IMR-90 (cell line): Measurements from ENCODE around the gene AKR1D1. TPM values are rescaled to one million over a fixed set of nuclear protein-coding genes. Genes with fewer than 3 reads are reported as not detected.

Experiments used
- ATAC-seq: fragments of 200-7000 bp; cut with Tn5 transposase; 2 replicates; pipeline ENCODE4 v1.9.1; 2020; ENCODE audit warnings: low read depth, mild to moderate bottlenecking, moderate library complexity
- BruUV-seq: library from RNA; stranded (reverse); fragments of 400-500 nt; replicated peaks from 2 replicates; lab custom pipeline; 2021; lab: Mats Ljungman, UMichigan
- CTCF ChIA-PET: fragments of 300-600 bp; formaldehyde crosslinking; extraction: SDS; loops from one replicate; lab custom pipeline; 2021; ENCODE audit warnings: antibody characterized with exemption; lab: Yijun Ruan, JAX
- POLR2A ChIA-PET: fragments of 300-600 bp; sonication (Branson Sonifier 250); formaldehyde crosslinking; loops from one replicate; lab custom pipeline; 2022; ENCODE audit warnings: antibody characterized with exemption; ENCODE audit not compliant: unreplicated experiment; lab: Charles Lee
- DNase-seq: peaks from one replicate; pipeline ENCODE4 v3.0.0; 2013
- H2AFZ ChIP-seq: replicated peaks from 2 replicates; pipeline ENCODE3; 2013; ENCODE audit warnings: low read length, mild to moderate bottlenecking; ENCODE audit not compliant: poor library complexity
- H2AK5ac ChIP-seq: 2 replicates; pipeline ENCODE4 v1.6.1; 2013; ENCODE audit warnings: low read depth, low read length, inconsistent platforms
- H2AK9ac ChIP-seq: replicated peaks from 2 replicates; pipeline ENCODE3; 2013; ENCODE audit warnings: mild to moderate bottlenecking, low read depth, low read length, moderate library complexity; ENCODE audit not compliant: poor library complexity
- H2BK120ac ChIP-seq: 2 replicates; pipeline ENCODE4 v1.6.1; 2013; ENCODE audit warnings: low read depth, low read length, inconsistent platforms
- H2BK15ac ChIP-seq: 3 replicates; pipeline ENCODE4 v1.6.1; 2013; ENCODE audit warnings: low read depth, low read length, inconsistent platforms
- H2BK20ac ChIP-seq: 2 replicates; pipeline ENCODE4 v1.6.1; 2013; ENCODE audit warnings: low read depth, mild to moderate bottlenecking, inconsistent platforms, low read length, moderate library complexity
- H2BK5ac ChIP-seq: 2 replicates; pipeline ENCODE4 v1.6.1; 2013; ENCODE audit warnings: mild to moderate bottlenecking, low read depth, low read length, inconsistent platforms; ENCODE audit not compliant: poor library complexity, severe bottlenecking
- H3K14ac ChIP-seq: replicated peaks from 2 replicates; pipeline ENCODE4 v1.6.1; 2013; ENCODE audit warnings: low read depth, low read length, inconsistent platforms
- H3K18ac ChIP-seq: 2 replicates; pipeline ENCODE4 v1.6.1; 2013; ENCODE audit warnings: low read depth, low read length, control low read depth
- H3K23ac ChIP-seq: 2 replicates; pipeline ENCODE4 v1.6.1; 2013; ENCODE audit warnings: low read depth, low read length, inconsistent platforms
- H3K27ac ChIP-seq: 2 replicates; pipeline ENCODE4 v1.5.1; 2013; ENCODE audit warnings: mild to moderate bottlenecking, control low read depth, low read length; ENCODE audit not compliant: insufficient read depth
- H3K27me3 ChIP-seq: 2 replicates; pipeline ENCODE4 v1.6.1; 2013; ENCODE audit warnings: low read length; ENCODE audit not compliant: control insufficient read depth, insufficient read depth
- H3K36me3 ChIP-seq: 2 replicates; pipeline ENCODE4 v1.6.1; 2013; ENCODE audit warnings: low read length, mixed read lengths; ENCODE audit not compliant: control insufficient read depth, insufficient read depth
- H3K4ac ChIP-seq: 2 replicates; pipeline ENCODE4 v1.6.1; 2013; ENCODE audit warnings: low read depth, low read length, inconsistent platforms
- H3K4me1 ChIP-seq: 2 replicates; pipeline ENCODE4 v1.6.1; 2013; ENCODE audit warnings: low read length, mixed read lengths; ENCODE audit not compliant: control insufficient read depth, insufficient read depth
- H3K4me2 ChIP-seq: 2 replicates; pipeline ENCODE4 v1.6.1; 2013; ENCODE audit warnings: low read depth, mild to moderate bottlenecking, control low read depth, low read length, moderate library complexity
- H3K4me3 ChIP-seq: 2 replicates; pipeline ENCODE4 v1.5.1; 2013; ENCODE audit warnings: low read depth, mild to moderate bottlenecking, control low read depth, low read length, moderate library complexity; ENCODE audit not compliant: insufficient read depth
- H3K56ac ChIP-seq: 2 replicates; pipeline ENCODE4 v1.6.1; 2013; ENCODE audit warnings: low read length, inconsistent platforms; ENCODE audit not compliant: insufficient read depth; ENCODE audit errors: extremely low read depth
- H3K79me1 ChIP-seq, 2 experiments: 2 replicates each; pipeline ENCODE4 v1.6.1; 2013; ENCODE audit warnings: low read length in 2 of 2, inconsistent platforms in 1 of 2, low read depth in 1 of 2
- H3K9ac ChIP-seq: 2 replicates; pipeline ENCODE4 v1.6.1; 2013; ENCODE audit warnings: low read depth, low read length, control low read depth
- H3K9me1 ChIP-seq: 2 replicates; pipeline ENCODE4 v1.6.1; 2013; ENCODE audit warnings: low read length, inconsistent platforms; ENCODE audit not compliant: insufficient read depth
- H3K9me3 ChIP-seq: 2 replicates; pipeline ENCODE4 v1.6.1; 2013; ENCODE audit warnings: low read length; ENCODE audit not compliant: control insufficient read depth, insufficient read depth
- H4K20me1 ChIP-seq: 2 replicates; pipeline ENCODE4 v1.6.1; 2013; ENCODE audit warnings: low read length, inconsistent platforms; ENCODE audit not compliant: insufficient read depth
- H4K5ac ChIP-seq: 2 replicates; pipeline ENCODE4 v1.6.1; 2013; ENCODE audit warnings: mild to moderate bottlenecking, low read depth, low read length, control low read depth
- H4K8ac ChIP-seq, 2 experiments: 2 replicates each; pipeline ENCODE4 v1.6.1; 2013; ENCODE audit warnings: low read depth in 2 of 2, low read length in 2 of 2, control low read depth in 1 of 2, inconsistent platforms in 1 of 2
- H4K91ac ChIP-seq: 2 replicates; pipeline ENCODE4 v1.6.1; 2013; ENCODE audit warnings: low read depth, low read length, inconsistent platforms; ENCODE audit not compliant: insufficient read depth
- CEBPB ChIP-seq: IDR thresholded peaks from 2 replicates; pipeline ENCODE4 v1.6.1; 2012; ENCODE audit warnings: low read depth, low read length, improper control_type of control experiment
- CHD1 ChIP-seq: IDR thresholded peaks from 2 replicates; pipeline ENCODE4 v1.6.1; 2012; ENCODE audit warnings: low read depth, low read length, improper control_type of control experiment
- ELK1 ChIP-seq: fragments of 150-350 bp; IDR thresholded peaks from 2 replicates; pipeline ENCODE4 v1.6.1; 2016; ENCODE audit warnings: low read depth, mild to moderate bottlenecking, low read length, moderate library complexity, borderline replicate concordance
- MAFK ChIP-seq: IDR thresholded peaks from 2 replicates; pipeline ENCODE4 v1.6.1; 2012; ENCODE audit warnings: low read depth, low read length, improper control_type of control experiment
- MXI1 ChIP-seq: IDR thresholded peaks from 2 replicates; pipeline ENCODE4 v1.6.1; 2012; ENCODE audit warnings: low read depth, mild to moderate bottlenecking, low read length, moderate library complexity, borderline replicate concordance
- NFE2L2 ChIP-seq: fragments of 150-350 bp; IDR thresholded peaks from 2 replicates; pipeline ENCODE4 v1.6.1; 2016; ENCODE audit warnings: low read depth, mild to moderate bottlenecking, low read length
- WGBS, 2 experiments: methylation state at CpG; one replicate each; pipeline versions ENCODE4 v1.1.5 to v1.1.7; 2013; ENCODE audit warnings: missing lambda C conversion rate in 2 of 2; ENCODE audit not compliant: insufficient read length in 1 of 2; ENCODE audit errors: extremely low coverage in 2 of 2; 5-methylcytosine and 5-hydroxymethylcytosine counted together
- dilution Hi-C: fragments of 300-500 bp; cut with HindIII; formaldehyde crosslinking; loops from one replicate; pipeline ENCODE4 v1.14.3; 2018; ENCODE audit warnings: low sequenced_read_pairs; ENCODE audit not compliant: unreplicated experiment
- in situ Hi-C: fragments of 300-500 bp; cut with MboI; formaldehyde crosslinking; loops from 3 replicates; pipeline ENCODE4 v1.14.3; 2019; ENCODE audit warnings: low sequenced_read_pairs, inconsistent platforms, mixed read lengths
- intact Hi-C: fragments of 100-400 bp; cut with micrococcal nuclease; formaldehyde crosslinking; loops from 2 replicates; pipeline ENCODE4 v1.10.0; 2022
- polyA plus RNA-seq, 3 experiments: library from polyadenylated mRNA; depleted of rRNA; stranded (reverse); fragments of >200 nt; gene quantifications; 2 replicates each; pipeline ENCODE4 v1.2.3, GENCODE V29; 2012; ENCODE audit warnings: low replicate concordance in 1 of 3
- total RNA-seq: library from RNA; depleted of rRNA; stranded (reverse); fragments of >200 nt; gene quantifications from 2 replicates; pipeline ENCODE4 v1.2.3, GENCODE V29; 2012

AKR1D1 gene
- total and polyA plus RNA-seq, 2 of the 4 experiments (the other 2 are of a cell fraction): not detected

DNA sequence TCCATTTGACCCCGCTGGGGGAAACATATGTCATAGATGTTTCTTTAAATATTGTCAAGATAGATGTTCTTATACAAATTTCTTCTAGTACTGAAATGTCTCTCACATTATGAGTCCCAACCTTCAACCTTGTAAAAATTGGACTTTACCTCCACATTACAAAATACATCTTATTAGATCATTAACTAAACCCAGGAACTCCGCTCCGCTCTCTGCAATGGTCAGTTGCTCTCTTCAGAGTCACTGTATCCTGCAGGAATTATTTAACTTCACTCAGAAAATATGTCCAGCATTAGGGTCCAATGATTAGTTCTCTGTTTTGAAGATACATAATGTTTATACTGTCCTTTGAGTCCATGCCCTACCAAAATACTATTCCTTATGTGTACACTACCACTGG, 8.5 kb upstream of the AKR1D1 start:
- CTCF ChIA-PET: no interaction called here
- H2AK5ac ChIP-seq: no peak overlapping the region
- no peak overlapping the region for H3K23ac ChIP-seq
- no peak overlapping the region for H4K5ac ChIP-seq
- no peak overlapping the region for H3K56ac ChIP-seq
- H2BK20ac ChIP-seq: no peak overlapping the region
- DNase-seq: no peak
- H3K9me1 ChIP-seq: no peaks in the 10 kb centered on the region
- H2AFZ ChIP-seq: no peak overlapping the region
- H2BK120ac ChIP-seq: no peak overlapping the region
- H3K14ac ChIP-seq: no peak overlapping the region
- H3K18ac ChIP-seq: no peak overlapping the region
- H3K4me3 ChIP-seq: no peak overlapping the region
- POLR2A ChIA-PET: no interaction called here
- no peak overlapping the region for H3K9ac ChIP-seq
- TF ChIP-seq MAFK (no peak), NFE2L2 (no peak), CHD1 (no peak), ELK1 (no peak), CEBPB (no peak), MXI1 (no peak)
- H3K4ac ChIP-seq: no peak overlapping the region
- H3K36me3 ChIP-seq: no peaks in the 10 kb centered on the region
- H3K79me1 ChIP-seq: no peaks in the 10 kb centered on the region
- H4K91ac ChIP-seq: no peak overlapping the region
- no peaks in the 10 kb centered on the region for H4K20me1 ChIP-seq
- no peaks in the 10 kb centered on the region for H3K9me3 ChIP-seq
- H3K27me3 ChIP-seq: no peaks in the 10 kb centered on the region; the same call in 1 of the 2 replicates
- H2BK15ac ChIP-seq: no peak overlapping the region
- no peak overlapping the region for H4K8ac ChIP-seq
- intact Hi-C loops (no loop called here), dilution Hi-C loops (no loop called here), in situ Hi-C loops (no loop called here)
- H2AK9ac ChIP-seq: no peak overlapping the region
- H2BK5ac ChIP-seq: no peak overlapping the region
- no TSS peak for BruUV-seq
- no peak overlapping the region for H3K4me2 ChIP-seq
- ATAC-seq: no peak
- no peaks in the 10 kb centered on the region for H3K4me1 ChIP-seq
- WGBS, 2 experiments: no CpG with 5 or more reads among the region's 3 CpGs
- no peak overlapping the region for H3K27ac ChIP-seq
